Omental fat pad (tissue), 4 donors: ENCODE results near the gene CD53. TPM values are rescaled to one million over a fixed set of nuclear protein-coding genes. Genes with fewer than 3 reads are reported as not detected.

Experiments used
- ATAC-seq: fragments of 150-250 bp; one replicate; pipeline ENCODE4 v1.9.1; 2016; ENCODE audit warnings: mild to moderate bottlenecking, moderate library complexity; ENCODE audit not compliant: low FRiP score
- DNase-seq: peaks from one replicate; pipeline ENCODE4 v3.0.0-alpha.2; 2019; ENCODE audit warnings: low spot score
- CTCF ChIP-seq, 3 donors: fragments of 450-650 bp; IDR thresholded peaks; one replicate each; pipeline ENCODE4 v1.5.1; 2016 to 2017; ENCODE audit warnings: antibody characterized with exemption in 3 of 3, mild to moderate bottlenecking in 3 of 3, moderate library complexity in 2 of 3
- total RNA-seq, 4 donors: library from RNA; depleted of rRNA; stranded (reverse); fragments of >200 nt; gene quantifications; one replicate each; pipeline ENCODE4 v1.1.0, GENCODE V29; 2016

CD53 gene
- total RNA-seq, 4 donors from 2014 or later, result 58.8 to 204 (median 95.3) TPM

GRCh38 chr1:110877364-110877763 is 4.4 kb downstream of the CD53 start:
- no peak for DNase-seq
- ATAC-seq, result no peak
- no peak for TF ChIP-seq CTCF (IDR thresholded peaks at IDR 0.05)

- no peak for ATAC-seq
- no peak for DNase-seq
- no peak for TF ChIP-seq CTCF (IDR thresholded peaks at IDR 0.05)
Observed at GRCh38 chr1:110877776-110878175, 4.8 kb downstream of the CD53 start.

- no peak for DNase-seq
- ATAC-seq, result no peak
Observed at GRCh38 chr1:110878591-110878990, 5.6 kb downstream of the CD53 start.

GRCh38 chr1:110878993-110879392 is 6.0 kb downstream of the CD53 start:
- no peak for DNase-seq
- ATAC-seq, result no peak
- no peak for TF ChIP-seq CTCF (IDR thresholded peaks at IDR 0.05)

More at GRCh38 chr1:110878591-110878990, 5.6 kb downstream of the CD53 start:
- no peak for TF ChIP-seq CTCF (IDR thresholded peaks at IDR 0.05)

- no peak for TF ChIP-seq CTCF (IDR thresholded peaks at IDR 0.05)
- peak; percentile 48 for ATAC-seq
- DNase-seq, result no peak
Observed at GRCh38 chr1:110879758-110880606, 7.0 kb downstream of the CD53 start.

GRCh38 chr1:110880708-110881374 is 7.9 kb downstream of the CD53 start:
- ATAC-seq (no peak), DNase-seq (no peak)
- no peak for TF ChIP-seq CTCF (IDR thresholded peaks at IDR 0.05)
